WI38 (cell line): ENCODE measurements around the gene SDC4.

Experiments
- H3K4me3 ChIP-seq: 2 replicates; pipeline ENCODE4 v1.5.1; 2011; ENCODE audit warnings: low read depth, mild to moderate bottlenecking, control low read depth, low read length
- TF ChIP-seq, protein P1 (sequence below): IDR thresholded peaks from 2 replicates; pipeline ENCODE4 v1.5.1; 2012; ENCODE audit warnings: low read depth, mild to moderate bottlenecking, control low read depth, low read length

Gene SDC4

GRCh38 chr20:45303586-45304463 is 44.4 kb downstream of the SDC4 start:
- no peak overlapping the region for H3K4me3 ChIP-seq
- TF ChIP-seq, protein P1, sequence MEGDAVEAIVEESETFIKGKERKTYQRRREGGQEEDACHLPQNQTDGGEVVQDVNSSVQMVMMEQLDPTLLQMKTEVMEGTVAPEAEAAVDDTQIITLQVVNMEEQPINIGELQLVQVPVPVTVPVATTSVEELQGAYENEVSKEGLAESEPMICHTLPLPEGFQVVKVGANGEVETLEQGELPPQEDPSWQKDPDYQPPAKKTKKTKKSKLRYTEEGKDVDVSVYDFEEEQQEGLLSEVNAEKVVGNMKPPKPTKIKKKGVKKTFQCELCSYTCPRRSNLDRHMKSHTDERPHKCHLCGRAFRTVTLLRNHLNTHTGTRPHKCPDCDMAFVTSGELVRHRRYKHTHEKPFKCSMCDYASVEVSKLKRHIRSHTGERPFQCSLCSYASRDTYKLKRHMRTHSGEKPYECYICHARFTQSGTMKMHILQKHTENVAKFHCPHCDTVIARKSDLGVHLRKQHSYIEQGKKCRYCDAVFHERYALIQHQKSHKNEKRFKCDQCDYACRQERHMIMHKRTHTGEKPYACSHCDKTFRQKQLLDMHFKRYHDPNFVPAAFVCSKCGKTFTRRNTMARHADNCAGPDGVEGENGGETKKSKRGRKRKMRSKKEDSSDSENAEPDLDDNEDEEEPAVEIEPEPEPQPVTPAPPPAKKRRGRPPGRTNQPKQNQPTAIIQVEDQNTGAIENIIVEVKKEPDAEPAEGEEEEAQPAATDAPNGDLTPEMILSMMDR, result no peak

GRCh38 chr20:45301824-45302271 is 46.4 kb downstream of the SDC4 start:
- H3K4me3 ChIP-seq, result no peak overlapping the region
- TF ChIP-seq, protein P1, result no peak

DNA sequence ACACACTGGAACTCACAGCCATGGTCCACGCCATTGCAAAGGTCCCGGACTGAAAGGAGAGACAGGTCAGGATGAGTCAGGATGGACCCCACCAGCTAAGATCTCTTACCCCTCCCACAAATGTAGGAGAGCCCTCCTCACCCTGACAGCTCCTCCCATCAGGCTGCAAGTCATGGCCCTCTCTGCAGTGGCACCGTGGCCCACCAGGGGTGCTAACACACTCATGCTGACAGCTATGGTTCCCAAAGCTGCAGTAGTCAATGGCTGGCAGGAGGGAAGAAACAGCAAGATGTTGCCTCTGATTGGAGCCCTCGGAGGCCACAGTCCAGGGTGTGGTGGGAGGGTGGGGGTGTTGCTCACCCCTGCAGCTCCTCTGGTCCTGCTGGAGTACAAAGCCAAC is 47.3 kb downstream of the SDC4 start:
- H3K4me3 ChIP-seq, result no peak overlapping the region
- TF ChIP-seq, protein P1, result peak; percentile 40

DNA sequence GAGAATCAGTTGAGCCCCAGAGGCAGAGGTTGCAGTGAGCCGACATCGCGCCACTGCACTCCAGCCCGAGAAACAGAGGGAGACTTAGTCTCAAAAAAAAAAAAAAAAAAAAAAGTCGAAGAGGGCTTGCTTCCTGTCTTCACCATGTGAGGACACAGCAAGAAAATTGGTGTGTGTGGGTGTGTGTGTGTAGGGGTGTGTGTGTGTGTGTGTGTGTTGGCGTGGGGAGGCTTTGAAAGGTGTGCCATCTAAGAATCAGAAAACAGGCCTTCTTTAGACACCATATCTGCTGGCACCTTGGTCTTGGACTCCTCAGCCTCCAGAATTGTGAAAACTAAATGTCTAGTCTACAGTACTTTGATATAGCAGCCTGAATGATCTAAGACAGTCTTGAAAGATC is 48.4 kb downstream of the SDC4 start:
- H3K4me3 ChIP-seq, result no peak overlapping the region
- TF ChIP-seq, protein P1, result no peak

- TF ChIP-seq, protein P1, result no peak
- no peak overlapping the region for H3K4me3 ChIP-seq
These were observed 50.3 kb downstream of the SDC4 start for GRCh38 chr20:45297786-45298497.

GRCh38 chr20:45294659-45295058 is 53.6 kb downstream of the SDC4 start:
- no peak overlapping the region for H3K4me3 ChIP-seq
- TF ChIP-seq, protein P1, result no peak

GRCh38 chr20:45294003-45294368 is 54.2 kb downstream of the SDC4 start:
- TF ChIP-seq, protein P1, result no peak
- no peak overlapping the region for H3K4me3 ChIP-seq
